Measurements from ENCODE around the gene KRT4.

GRCh38 chr12:52769946-52770345 lies 44.0 kb downstream of the KRT4 start:
- TF ChIP-seq, protein P1, sequence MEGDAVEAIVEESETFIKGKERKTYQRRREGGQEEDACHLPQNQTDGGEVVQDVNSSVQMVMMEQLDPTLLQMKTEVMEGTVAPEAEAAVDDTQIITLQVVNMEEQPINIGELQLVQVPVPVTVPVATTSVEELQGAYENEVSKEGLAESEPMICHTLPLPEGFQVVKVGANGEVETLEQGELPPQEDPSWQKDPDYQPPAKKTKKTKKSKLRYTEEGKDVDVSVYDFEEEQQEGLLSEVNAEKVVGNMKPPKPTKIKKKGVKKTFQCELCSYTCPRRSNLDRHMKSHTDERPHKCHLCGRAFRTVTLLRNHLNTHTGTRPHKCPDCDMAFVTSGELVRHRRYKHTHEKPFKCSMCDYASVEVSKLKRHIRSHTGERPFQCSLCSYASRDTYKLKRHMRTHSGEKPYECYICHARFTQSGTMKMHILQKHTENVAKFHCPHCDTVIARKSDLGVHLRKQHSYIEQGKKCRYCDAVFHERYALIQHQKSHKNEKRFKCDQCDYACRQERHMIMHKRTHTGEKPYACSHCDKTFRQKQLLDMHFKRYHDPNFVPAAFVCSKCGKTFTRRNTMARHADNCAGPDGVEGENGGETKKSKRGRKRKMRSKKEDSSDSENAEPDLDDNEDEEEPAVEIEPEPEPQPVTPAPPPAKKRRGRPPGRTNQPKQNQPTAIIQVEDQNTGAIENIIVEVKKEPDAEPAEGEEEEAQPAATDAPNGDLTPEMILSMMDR (IDR thresholded peaks at IDR 0.05) = no peak
- TF ChIP-seq POLR2A (IDR thresholded peaks at IDR 0.05) = no peak
